Loucy (cell line): ENCODE data around the gene AGPS.

Experiments
- H2AFZ ChIP-seq: fragments of 200-600 bp; sonication (generic); 2 replicates; pipeline ENCODE4 v1.6.0; 2016; ENCODE audit warnings: antibody characterized with exemption, mild to moderate bottlenecking, low read length, moderate library complexity
- H3F3A ChIP-seq: fragments of 200-600 bp; 2 replicates; pipeline ENCODE4 v1.6.0; 2016; ENCODE audit warnings: antibody characterized with exemption, low read depth, mild to moderate bottlenecking
- H3K27me3 ChIP-seq: fragments of 200-600 bp; sonication (generic); 2 replicates; pipeline ENCODE4 v1.6.1; 2014; ENCODE audit warnings: low read length, mild to moderate bottlenecking; ENCODE audit not compliant: insufficient read depth, poor library complexity, severe bottlenecking
- H3K36me3 ChIP-seq: fragments of 200-600 bp; sonication (generic); 2 replicates; pipeline ENCODE4 v1.6.1; 2016; ENCODE audit warnings: low read length; ENCODE audit not compliant: insufficient read depth
- H3K4me1 ChIP-seq: fragments of 200-600 bp; sonication (generic); 2 replicates; pipeline ENCODE4 v1.5.1; 2014; ENCODE audit warnings: low read length, mild to moderate bottlenecking; ENCODE audit not compliant: insufficient read depth, poor library complexity, severe bottlenecking
- H3K4me2 ChIP-seq: fragments of 200-600 bp; sonication (generic); 2 replicates; pipeline ENCODE4 v1.6.0; 2014; ENCODE audit warnings: antibody characterized with exemption, low read length, low read depth, mild to moderate bottlenecking; ENCODE audit not compliant: poor library complexity, severe bottlenecking
- H3K4me3 ChIP-seq: fragments of 200-600 bp; sonication (generic); 2 replicates; pipeline ENCODE4 v1.5.1; 2014; ENCODE audit warnings: low read length, mild to moderate bottlenecking, mixed read lengths; ENCODE audit not compliant: poor library complexity, severe bottlenecking
- H3K79me2 ChIP-seq: fragments of 200-600 bp; sonication (generic); 2 replicates; pipeline ENCODE4 v1.6.1; 2014; ENCODE audit warnings: low read length; ENCODE audit not compliant: insufficient read depth
- H3K9ac ChIP-seq: fragments of 200-600 bp; sonication (generic); 2 replicates; pipeline ENCODE4 v1.6.0; 2014; ENCODE audit warnings: mild to moderate bottlenecking, low read depth, low read length, moderate library complexity; ENCODE audit not compliant: poor library complexity, severe bottlenecking
- H3K9me2 ChIP-seq: fragments of 200-600 bp; sonication (generic); replicated peaks from 2 replicates; pipeline ENCODE4 v1.6.1; 2016; ENCODE audit warnings: low read depth, low read length, mixed read lengths
- H3K9me3 ChIP-seq: fragments of 200-600 bp; sonication (generic); 2 replicates; pipeline ENCODE4 v1.6.1; 2014; ENCODE audit warnings: mild to moderate bottlenecking, antibody characterized with exemption, low read length, low read depth; ENCODE audit not compliant: insufficient read depth
- H4K20me1 ChIP-seq: fragments of 200-600 bp; sonication (generic); 2 replicates; pipeline ENCODE4 v1.6.0; 2014; ENCODE audit warnings: antibody characterized with exemption, low read length, mild to moderate bottlenecking; ENCODE audit not compliant: insufficient read depth, poor library complexity, severe bottlenecking
- CTCF ChIP-seq: fragments of 200-600 bp; sonication (generic); conservative IDR thresholded peaks from 2 replicates; pipeline ENCODE4 v1.5.1; 2014; ENCODE audit warnings: mild to moderate bottlenecking, antibody characterized with exemption, low read length
- EZH2phosphoT487 ChIP-seq: fragments of 200-600 bp; IDR thresholded peaks from 2 replicates; pipeline ENCODE4 v1.6.1; 2018; ENCODE audit warnings: antibody characterized with exemption, mild to moderate bottlenecking, moderate library complexity, borderline replicate concordance

Gene AGPS

GRCh38 chr2:177471990-177472389 is 79.4 kb downstream of the AGPS start:
- Histone ChIP-seq H3K4me3 (no peak overlapping the region), H3K36me3 (peaks cover 46% of the 10 kb centered on the region), H3K4me1 (no peaks in the 10 kb centered on the region), H3K79me2 (no peaks in the 10 kb centered on the region), H3K27me3 (no peaks in the 10 kb centered on the region), H2AFZ (no peak overlapping the region), H3F3A (no peaks in the 10 kb centered on the region), H3K9me3 (peaks cover 7% of the 10 kb centered on the region; the same call in 1 of the 2 replicates), H3K4me2 (no peak overlapping the region), H4K20me1 (no peaks in the 10 kb centered on the region), H3K9me2 (no peaks in the 10 kb centered on the region), H3K9ac (no peak overlapping the region)
- TF ChIP-seq EZH2phosphoT487 = no peak
- TF ChIP-seq CTCF = no peak

- H3F3A ChIP-seq = no peaks in the 10 kb centered on the region
- H3K79me2 ChIP-seq = no peaks in the 10 kb centered on the region
- peaks cover 14% of the 10 kb centered on the region for H3K9me3 ChIP-seq
- TF ChIP-seq CTCF (no peak), EZH2phosphoT487 (no peak)
- H4K20me1 ChIP-seq = no peaks in the 10 kb centered on the region
- H3K9ac ChIP-seq = no peak overlapping the region
- H3K27me3 ChIP-seq = no peaks in the 10 kb centered on the region
- H3K4me2 ChIP-seq = no peak overlapping the region
- no peaks in the 10 kb centered on the region for H3K9me2 ChIP-seq
- peaks cover 56% of the 10 kb centered on the region for H3K36me3 ChIP-seq
- no peaks in the 10 kb centered on the region for H3K4me1 ChIP-seq
- no peak overlapping the region for H3K4me3 ChIP-seq
- no peak overlapping the region for H2AFZ ChIP-seq
Observed at GRCh38 chr2:177474301-177474700, 81.7 kb downstream of the AGPS start.

- no peaks in the 10 kb centered on the region for H3K27me3 ChIP-seq
- peaks cover 57% of the 10 kb centered on the region for H3K36me3 ChIP-seq
Observed at GRCh38 chr2:177474998-177475397, 82.4 kb downstream of the AGPS start.

More at GRCh38 chr2:177474998-177475397, 82.4 kb downstream of the AGPS start:
- Histone ChIP-seq H3K79me2 (no peaks in the 10 kb centered on the region), H3K9me3 (peaks cover 14% of the 10 kb centered on the region), H3K4me3 (no peak overlapping the region), H3F3A (no peaks in the 10 kb centered on the region), H3K4me1 (no peaks in the 10 kb centered on the region), H3K4me2 (no peak overlapping the region), H4K20me1 (no peaks in the 10 kb centered on the region), H3K9me2 (no peaks in the 10 kb centered on the region), H2AFZ (no peak overlapping the region), H3K9ac (no peak overlapping the region)
- TF ChIP-seq CTCF (no peak), EZH2phosphoT487 (no peak)
